HG03457 (cell line): Measurements from ENCODE around the gene SCCPDH.
"Not testable (repeated sequence)": the region's sequence is repeated elsewhere in the genome, so short reads cannot be mapped to it uniquely, and the experiment has no call there.

Source experiments
- ATAC-seq: cut with Tn5 transposase; IDR thresholded peaks from one replicate; pipeline ENCODE4 v1.9.1; 2021; ENCODE audit warnings: moderate number of reproducible peaks; ENCODE audit not compliant: unreplicated experiment

The SCCPDH gene

DNA sequence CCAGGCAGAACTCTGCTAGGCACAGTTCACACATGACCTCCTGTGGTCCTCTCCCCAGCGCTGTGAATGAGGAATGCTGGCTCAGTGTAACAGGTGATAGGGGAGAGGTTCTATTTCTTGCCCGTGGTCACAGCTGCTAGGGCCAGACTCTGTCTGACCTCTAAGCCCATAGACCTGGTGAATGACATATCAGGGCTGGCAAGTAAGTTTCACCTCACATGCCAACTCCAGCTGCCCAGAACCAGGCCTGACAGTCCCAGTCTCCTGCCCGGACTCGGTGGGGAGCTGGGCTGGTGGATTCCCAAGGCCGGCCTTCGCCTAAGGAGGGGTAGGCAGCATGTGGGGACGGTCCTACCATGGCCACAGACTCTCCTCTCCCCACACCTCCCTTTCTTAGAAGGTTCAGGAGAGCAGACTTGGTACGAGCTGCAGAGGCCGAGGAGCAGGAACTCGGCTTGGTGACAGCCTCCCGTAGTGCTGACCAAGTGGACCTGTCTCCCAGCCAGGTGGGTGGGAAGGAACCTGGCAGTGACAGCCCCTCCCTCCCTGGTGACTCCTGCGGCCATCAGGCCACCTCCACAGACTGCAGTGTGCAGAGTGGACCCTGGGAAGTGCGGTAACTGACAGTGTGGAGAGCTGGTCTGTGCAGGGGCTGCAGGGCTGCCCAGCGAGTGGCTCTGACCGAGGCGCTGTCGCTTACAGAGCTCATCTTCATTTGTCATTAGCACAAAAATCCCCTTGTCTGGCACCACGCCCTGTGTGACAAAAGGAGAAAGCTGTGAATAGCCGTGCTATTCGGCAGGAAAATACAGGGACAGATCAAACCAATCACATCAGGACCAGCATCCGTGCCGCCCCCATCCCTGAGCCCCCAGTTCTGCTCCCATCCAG, 74.6 kb downstream of the SCCPDH start:
- ATAC-seq, result no peak

DNA sequence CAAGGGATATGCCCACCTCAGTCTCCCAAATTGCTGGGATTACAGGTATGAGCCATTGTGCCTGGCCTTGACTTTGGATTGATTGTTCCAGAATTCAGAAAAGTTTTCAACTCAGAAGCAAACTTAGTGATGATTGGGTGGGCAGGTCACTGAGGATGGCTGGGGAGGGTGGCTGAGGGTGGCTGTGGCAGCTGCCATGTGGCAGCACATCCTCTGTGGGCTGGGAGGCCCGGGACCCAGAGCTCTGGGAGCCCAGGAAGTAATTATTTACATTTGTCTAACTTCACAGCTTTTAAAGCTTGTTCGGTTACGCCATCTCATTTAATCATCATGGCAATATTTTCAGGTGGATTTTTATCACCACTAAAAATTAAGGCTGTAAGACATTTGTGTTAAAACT, 76.1 kb downstream of the SCCPDH start:
- no peak for ATAC-seq

DNA sequence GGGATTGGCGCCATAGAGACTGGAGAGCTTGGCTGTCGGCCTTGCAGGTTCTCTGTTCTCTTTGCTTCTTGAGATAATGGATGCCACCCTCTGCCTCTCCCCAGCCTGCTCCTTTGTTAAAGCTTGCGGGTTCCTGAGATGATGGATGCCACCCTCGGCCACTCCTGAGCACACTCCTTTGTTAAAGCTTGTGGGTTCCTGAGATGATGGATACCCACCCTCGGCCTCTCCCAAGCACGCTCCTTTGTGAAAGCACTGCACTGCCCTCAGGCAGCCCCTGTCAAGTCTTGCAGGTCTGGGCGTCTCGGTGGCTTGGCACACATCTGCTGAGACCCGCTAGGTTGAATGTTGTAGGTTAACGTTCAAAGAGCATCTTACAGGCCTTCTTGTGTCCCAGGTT, 76.5 kb downstream of the SCCPDH start:
- ATAC-seq, result no peak

DNA sequence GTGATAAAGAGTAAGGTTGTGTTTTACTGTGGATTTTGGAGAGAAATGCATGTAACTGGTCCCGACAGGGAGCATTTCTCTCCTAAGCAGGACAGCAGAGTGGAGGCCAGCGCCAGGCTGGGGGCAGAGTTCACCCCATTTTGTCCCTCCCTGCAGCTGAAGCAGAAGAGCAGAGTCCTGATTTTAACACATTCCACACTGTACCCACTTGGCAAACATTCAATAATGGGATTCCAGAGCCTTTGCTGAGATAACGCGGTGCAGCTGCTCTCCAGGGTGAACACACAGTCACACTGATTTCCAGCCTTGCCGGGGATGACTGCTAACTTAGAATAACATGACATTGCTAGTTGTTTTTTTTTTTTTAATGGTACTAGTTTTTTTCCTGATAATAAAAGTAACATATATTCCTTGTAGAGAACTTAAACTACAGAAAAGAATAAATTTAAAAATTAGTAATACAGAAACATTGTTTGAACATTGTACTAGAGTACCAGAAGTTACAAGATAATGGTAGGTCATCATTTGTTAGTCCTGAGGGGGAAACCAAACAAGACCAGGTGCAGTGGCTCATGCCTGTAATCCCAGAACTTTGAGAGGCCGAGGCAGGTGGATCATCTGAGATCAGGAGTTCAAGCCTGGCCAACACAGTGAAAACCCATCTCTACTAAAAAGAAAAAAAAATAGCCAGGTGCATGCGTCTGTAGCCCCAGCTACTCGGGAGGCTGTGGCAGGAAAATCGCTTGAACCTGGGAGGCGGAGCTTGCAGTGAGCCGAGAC, 77.2 kb downstream of the SCCPDH start:
- no peak for ATAC-seq

DNA sequence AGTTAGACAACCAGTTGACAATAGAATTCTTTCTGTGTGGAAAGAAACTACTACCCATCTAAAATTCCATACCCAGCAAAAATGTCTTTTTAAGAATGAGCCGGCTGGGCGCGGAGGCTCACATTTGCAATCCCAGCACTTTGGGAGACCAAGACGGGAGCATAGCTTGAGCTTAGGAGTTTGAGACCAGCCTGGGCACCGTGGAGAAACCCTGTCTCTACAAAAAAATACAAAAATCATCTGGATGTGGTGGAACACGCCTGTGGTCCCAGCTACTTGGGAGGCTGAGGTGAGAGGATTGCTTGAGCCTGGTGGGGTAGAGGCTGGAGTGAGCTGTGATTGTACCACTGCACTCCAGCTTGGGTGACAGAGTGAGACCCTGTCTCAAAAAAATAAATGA, 79.2 kb downstream of the SCCPDH start:
- ATAC-seq, result no peak

DNA sequence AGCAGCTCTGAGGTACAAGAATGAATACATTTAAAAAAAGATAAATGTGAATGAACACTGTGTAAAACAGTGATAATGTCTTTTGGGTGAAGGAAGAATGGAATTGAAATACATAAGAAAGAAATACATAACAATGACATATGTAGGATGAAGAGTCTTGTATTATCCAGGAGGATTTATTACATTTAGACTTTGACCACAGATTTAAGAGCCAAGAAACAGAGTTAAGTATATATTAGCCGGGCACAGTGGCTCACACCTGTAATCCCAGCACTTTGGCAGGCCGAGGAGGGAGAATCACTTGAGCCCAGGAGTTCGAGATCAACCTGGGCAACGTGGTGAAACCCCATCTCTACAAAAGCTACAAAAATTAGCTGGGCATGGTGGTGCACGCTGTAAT, 79.7 kb downstream of the SCCPDH start:
- no peak for ATAC-seq

DNA sequence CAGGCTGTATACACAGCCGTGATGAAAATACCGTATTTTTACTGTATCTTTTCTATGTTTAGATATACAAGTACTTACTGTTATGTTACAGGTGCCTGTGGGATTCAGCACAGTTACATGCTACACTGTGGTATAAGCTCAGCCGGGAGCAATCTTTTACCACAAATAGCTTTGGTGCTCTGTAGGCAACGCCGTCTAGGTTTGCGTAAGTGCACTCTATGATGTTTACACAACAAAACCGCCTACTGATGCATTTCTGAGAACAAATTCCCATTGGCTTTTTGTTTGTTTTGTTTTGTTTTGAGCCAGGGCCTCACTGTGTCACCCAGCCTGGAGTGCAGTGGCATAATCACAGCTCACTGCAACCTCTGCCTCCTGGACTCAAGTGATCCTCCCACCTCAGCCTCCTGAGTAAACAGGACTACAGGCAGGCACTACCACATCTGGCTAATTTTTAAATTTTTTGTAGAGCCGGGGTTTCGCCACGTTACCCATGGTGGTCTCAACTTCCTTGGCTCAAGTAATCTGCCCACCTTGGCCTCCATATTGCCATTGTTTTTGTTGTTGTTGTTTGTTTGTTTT, 81.0 kb downstream of the SCCPDH start:
- no peak for ATAC-seq

DNA sequence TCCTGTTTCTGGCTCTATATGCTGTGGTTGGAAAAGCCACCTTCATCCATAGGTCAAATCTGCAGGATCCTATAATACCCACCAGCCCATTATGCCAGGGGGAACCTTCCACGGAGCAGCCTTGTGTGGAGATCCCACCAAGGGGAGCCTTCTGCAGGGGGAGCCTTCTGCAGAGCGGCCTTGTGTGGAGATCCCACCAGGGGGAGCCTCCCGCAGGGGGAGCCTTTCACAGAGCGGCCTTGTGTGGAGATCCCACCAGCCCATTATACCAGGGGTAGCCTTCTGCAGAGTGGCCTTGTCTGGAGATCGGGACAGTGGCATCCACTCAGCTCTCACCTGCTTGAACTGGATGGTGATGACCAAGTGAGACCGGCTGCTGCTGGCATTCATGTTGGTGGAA, 85.3 kb downstream of the SCCPDH start:
- ATAC-seq, result no peak

DNA sequence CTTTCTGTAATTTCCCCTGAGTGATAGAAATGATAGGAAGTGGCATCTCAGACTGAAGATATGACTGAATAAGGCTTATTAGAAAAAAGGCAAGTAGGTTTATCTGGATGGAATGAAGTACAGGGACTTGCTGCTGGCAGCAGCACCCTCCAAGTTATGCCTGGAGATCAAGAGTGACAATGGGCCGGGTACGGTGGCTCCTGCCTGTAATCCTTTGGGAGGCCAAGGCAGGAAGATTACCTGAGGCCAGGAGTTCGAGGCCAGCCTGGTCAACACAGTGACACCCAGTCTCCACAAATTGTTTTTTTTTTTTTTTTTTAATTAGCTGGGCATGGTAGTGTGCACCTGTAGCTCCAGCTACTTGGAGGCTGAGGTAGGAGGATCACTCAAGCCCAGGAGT, 87.8 kb downstream of the SCCPDH start:
- ATAC-seq, result no peak

DNA sequence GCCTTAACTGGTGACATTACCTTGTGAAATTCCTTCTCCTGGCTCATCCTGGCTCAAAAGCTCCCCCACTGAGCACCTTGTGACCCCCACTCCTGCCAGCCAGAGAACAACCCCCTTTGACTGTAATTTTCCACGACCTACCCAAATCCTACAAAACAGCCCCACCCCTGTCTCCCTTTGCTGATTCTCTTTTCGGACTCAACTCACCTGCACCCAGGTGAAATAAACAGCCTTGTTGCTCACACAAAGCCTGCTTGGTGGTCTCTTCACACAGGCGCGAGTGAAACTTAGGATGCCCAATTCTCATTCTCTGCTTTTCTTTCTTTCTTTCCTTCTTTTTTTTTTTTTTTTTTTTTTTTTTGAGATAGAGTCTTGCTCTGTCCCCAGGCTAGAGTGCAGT, 89.1 kb downstream of the SCCPDH start:
- not testable (repeated sequence) for ATAC-seq

DNA sequence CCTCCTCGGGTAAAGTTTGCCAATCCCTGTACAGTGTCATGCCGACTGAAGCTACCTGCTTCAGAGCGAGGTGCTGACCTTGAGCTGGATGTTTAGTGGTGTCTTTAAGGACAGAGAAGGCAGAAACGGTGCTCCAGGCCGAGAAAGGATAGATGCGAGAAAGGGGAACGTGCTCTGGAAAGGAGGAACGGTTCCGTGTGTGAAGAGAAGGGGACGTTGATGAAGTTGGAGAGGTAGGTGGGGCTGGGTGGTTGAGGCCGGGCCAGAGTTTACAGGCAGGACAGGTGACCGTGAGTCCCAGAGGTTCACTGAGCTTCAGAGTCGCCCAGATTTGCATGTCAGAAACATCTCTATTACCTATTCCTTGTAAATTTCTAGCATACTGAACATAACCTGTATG, 90.7 kb downstream of the SCCPDH start:
- no peak for ATAC-seq

DNA sequence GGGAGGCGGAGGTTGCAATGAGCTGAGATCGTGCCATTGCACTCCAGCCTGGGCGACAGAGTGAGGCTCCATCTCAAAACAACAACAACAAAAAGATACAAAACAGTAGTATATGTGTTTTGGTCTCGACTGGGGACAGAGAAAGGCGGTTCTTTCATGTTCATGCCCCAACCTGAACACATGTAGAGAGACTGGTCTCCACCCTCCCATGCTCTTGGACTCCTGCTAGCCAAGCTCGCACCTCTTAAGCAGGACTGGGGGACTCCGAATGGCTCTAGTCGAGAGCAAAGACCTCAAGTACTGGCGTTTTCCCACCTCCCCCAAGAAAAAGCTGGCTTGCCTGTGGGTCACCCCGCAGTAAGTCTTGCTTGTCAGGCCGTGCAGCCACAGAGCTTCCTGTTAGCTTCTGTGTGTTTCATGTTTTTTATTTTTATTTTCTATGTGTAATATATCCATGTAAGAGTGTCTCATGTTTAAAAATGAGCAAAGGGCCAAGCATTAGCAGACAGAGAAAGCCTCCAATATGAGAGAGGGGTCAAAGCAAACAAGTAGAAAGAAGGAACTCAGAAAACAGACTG, 91.6 kb downstream of the SCCPDH start:
- ATAC-seq, result no peak
